HL-60 (cell line): ENCODE measurements around the gene ST6GALNAC2.

Experiments used
- DNase-seq, 2 experiments: peaks; one replicate each; pipeline ENCODE4 v3.0.0-alpha.2; 2010 to 2020; ENCODE audit warnings: low read depth in 1 of 2, low spot score in 1 of 2
- H3K27ac ChIP-seq: fragments of 250-450 bp; sonication (Bioruptor Pico); replicated peaks from 2 replicates; pipeline ENCODE4 v1.5.1; 2020; ENCODE audit warnings: mild to moderate bottlenecking, moderate library complexity
- H3K27me3 ChIP-seq: fragments of 250-450 bp; sonication (Bioruptor Pico); 2 replicates; pipeline ENCODE4 v1.5.1; 2021; ENCODE audit warnings: mild to moderate bottlenecking, moderate library complexity; ENCODE audit not compliant: insufficient read depth, poor library complexity, severe bottlenecking
- H3K4me3 ChIP-seq: replicated peaks from 2 replicates; pipeline ENCODE4 v1.5.1; 2011; ENCODE audit warnings: mild to moderate bottlenecking, control low read depth, low read length; ENCODE audit not compliant: insufficient read depth
- CTCF ChIP-seq: IDR thresholded peaks from one replicate; pipeline ENCODE4 v1.5.1; 2011; ENCODE audit warnings: low read length, control low read depth, inconsistent platforms; ENCODE audit not compliant: insufficient read depth
- GABPA ChIP-seq: IDR thresholded peaks from 2 replicates; pipeline ENCODE4 v1.6.1; 2012; ENCODE audit warnings: low read depth
- POLR2AphosphoS5 ChIP-seq: IDR thresholded peaks from 2 replicates; pipeline ENCODE4 v1.6.1; 2012; ENCODE audit warnings: low read depth
- REST ChIP-seq: IDR thresholded peaks from 2 replicates; pipeline ENCODE4 v1.6.1; 2012; ENCODE audit warnings: low read depth; ENCODE audit not compliant: insufficient replicate concordance
- SPI1 ChIP-seq: IDR thresholded peaks from 2 replicates; pipeline ENCODE4 v1.6.1; 2012; ENCODE audit warnings: low read depth, mild to moderate bottlenecking, borderline replicate concordance

ST6GALNAC2 gene

GRCh38 chr17:76542984-76543383 lies 42.7 kb downstream of the ST6GALNAC2 start:
- Histone ChIP-seq H3K27me3 (peaks cover 20% of the 10 kb centered on the region), H3K27ac (no peak overlapping the region), H3K4me3 (no peak overlapping the region)
- TF ChIP-seq GABPA: no peak
- TF ChIP-seq SPI1: no peak
- no peak for TF ChIP-seq CTCF
- TF ChIP-seq POLR2AphosphoS5: no peak
- no peak for TF ChIP-seq REST
- DNase-seq: no peak

GRCh38 chr17:76542566-76542971 lies 43.1 kb downstream of the ST6GALNAC2 start:
- no peak for DNase-seq
- Histone ChIP-seq H3K4me3 (no peak overlapping the region), H3K27ac (no peak overlapping the region), H3K27me3 (peaks cover 20% of the 10 kb centered on the region)
- TF ChIP-seq CTCF (no peak), SPI1 (no peak), GABPA (no peak), POLR2AphosphoS5 (no peak), REST (no peak)

GRCh38 chr17:76541739-76542454 lies 43.8 kb downstream of the ST6GALNAC2 start:
- TF ChIP-seq REST (no peak), CTCF (no peak), POLR2AphosphoS5 (no peak), GABPA (no peak), SPI1 (no peak)
- DNase-seq: no peak
- Histone ChIP-seq H3K4me3 (no peak overlapping the region), H3K27me3 (peaks cover 21% of the 10 kb centered on the region), H3K27ac (no peak overlapping the region)
